ENCODE measurements around the gene MRC1.

DNA sequence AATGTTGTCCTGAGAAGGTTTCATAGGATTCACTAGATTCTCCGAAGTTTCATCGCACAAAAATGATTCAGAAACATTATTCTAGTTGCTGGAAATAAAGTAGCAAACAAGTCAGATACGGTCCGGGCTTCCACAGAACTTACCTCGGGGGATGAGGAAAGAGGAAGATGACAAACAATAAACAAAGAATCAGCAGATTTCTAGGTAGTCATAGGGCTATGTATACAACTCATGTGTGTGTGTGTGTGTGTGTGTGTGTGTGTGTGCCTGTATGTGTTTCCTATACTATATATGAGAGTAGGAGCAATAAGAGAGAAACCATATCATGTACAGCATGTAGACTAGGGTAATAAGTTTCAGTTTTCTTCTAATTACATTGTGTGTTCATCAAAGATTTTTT is 40.7 kb upstream of the MRC1 start:
- TF ChIP-seq FOSL1 (tag; conservative IDR thresholded peaks at IDR 0.05) (no peak), JUN (IDR thresholded peaks at IDR 0.05; ENCODE audit: borderline replicate concordance, low read depth, low read length) (no peak), JUN (CRISPR knock-in tag; IDR thresholded peaks at IDR 0.05; ENCODE audit: borderline replicate concordance) (no peak), BACH1 (tag; IDR thresholded peaks at IDR 0.05) (no peak), FOS (IDR thresholded peaks at IDR 0.05; ENCODE audit: extremely low read depth, insufficient read length) (no peak)
- TF ChIP-seq, protein P1, sequence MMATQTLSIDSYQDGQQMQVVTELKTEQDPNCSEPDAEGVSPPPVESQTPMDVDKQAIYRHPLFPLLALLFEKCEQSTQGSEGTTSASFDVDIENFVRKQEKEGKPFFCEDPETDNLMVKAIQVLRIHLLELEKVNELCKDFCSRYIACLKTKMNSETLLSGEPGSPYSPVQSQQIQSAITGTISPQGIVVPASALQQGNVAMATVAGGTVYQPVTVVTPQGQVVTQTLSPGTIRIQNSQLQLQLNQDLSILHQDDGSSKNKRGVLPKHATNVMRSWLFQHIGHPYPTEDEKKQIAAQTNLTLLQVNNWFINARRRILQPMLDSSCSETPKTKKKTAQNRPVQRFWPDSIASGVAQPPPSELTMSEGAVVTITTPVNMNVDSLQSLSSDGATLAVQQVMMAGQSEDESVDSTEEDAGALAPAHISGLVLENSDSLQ (IDR thresholded peaks at IDR 0.05): no peak

Measured in K562 (cell line).